AG10803 (cell line): ENCODE data around the gene ST6GALNAC6.

Experiments used
- DNase-seq: peaks from one replicate; pipeline ENCODE4 v3.0.0; 2010; ENCODE audit warnings: low read depth
- H3K4me3 ChIP-seq: 2 replicates; pipeline ENCODE4 v1.5.1; 2011; ENCODE audit warnings: mild to moderate bottlenecking, low read length, control low read depth
- TF ChIP-seq, protein P1 (sequence below): conservative IDR thresholded peaks from 2 replicates; pipeline ENCODE4 v1.5.1; 2011; ENCODE audit warnings: mild to moderate bottlenecking, low read length, control low read depth, inconsistent platforms

The ST6GALNAC6 gene

DNA sequence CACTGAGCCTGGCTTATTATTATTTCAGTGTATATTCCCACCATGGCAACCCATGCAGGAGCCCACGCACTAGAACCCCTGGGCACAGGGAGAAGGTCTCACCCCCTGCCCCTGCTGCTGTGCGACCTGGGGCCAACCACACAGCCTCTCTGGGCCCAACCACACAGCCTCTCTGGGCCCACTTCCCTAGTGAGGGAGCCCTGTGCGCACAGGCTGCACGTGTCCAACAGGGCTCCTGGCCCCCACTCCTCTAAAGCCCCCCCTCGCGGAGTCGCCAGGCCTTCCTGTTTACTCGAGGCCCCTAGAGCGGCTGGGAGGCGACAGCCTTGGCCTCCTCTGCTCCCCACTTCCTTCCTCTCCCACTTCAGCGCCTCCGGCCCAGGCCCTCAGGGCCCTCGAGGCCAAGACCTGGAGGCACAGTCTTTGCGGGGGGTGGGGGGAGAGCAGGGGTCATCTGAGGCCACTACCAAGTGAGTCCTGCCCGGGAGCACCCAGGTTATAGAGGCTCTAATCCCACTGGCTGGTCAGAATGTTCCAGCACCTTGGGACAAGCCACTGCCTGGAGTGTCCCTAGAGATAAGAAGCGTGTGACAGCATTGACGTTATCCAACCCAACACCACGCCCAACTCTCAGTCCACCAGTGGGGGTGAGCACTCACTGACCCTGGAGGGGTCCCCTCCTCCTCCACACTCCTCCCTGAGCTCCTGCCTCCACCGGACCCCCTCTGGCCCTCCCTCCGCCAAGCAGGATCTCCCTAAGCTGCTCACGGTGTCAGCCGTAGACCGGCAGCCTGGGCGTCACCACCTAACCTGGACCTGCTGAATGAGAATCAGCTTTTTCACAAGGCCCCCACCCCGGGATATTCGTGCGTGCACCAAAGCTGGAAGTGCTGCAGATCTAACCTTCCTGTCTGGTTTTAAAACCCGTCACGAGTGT is 37.1 kb downstream of the ST6GALNAC6 start:
- TF ChIP-seq, protein P1, sequence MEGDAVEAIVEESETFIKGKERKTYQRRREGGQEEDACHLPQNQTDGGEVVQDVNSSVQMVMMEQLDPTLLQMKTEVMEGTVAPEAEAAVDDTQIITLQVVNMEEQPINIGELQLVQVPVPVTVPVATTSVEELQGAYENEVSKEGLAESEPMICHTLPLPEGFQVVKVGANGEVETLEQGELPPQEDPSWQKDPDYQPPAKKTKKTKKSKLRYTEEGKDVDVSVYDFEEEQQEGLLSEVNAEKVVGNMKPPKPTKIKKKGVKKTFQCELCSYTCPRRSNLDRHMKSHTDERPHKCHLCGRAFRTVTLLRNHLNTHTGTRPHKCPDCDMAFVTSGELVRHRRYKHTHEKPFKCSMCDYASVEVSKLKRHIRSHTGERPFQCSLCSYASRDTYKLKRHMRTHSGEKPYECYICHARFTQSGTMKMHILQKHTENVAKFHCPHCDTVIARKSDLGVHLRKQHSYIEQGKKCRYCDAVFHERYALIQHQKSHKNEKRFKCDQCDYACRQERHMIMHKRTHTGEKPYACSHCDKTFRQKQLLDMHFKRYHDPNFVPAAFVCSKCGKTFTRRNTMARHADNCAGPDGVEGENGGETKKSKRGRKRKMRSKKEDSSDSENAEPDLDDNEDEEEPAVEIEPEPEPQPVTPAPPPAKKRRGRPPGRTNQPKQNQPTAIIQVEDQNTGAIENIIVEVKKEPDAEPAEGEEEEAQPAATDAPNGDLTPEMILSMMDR: no peak
- no peak for DNase-seq
- H3K4me3 ChIP-seq: no peak overlapping the region

DNA sequence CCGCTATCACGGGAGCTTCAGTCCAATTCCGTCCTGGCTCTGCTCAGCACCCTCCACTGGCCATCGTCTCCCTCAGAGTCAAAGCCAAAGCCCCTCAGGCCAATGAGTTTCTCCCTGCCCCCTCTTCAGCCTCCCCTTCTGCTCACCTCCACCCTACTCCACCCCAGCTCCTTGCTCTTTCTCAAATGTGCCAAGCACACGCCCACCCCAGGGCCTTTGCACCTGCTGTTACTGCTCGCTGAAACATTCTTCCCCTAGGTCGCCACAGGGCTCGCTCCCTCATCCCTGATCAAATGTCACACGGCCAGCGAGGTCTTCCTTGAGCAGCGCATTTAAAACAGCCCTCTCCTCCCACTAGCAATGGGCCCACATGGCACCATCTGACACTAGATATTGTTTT is 38.6 kb downstream of the ST6GALNAC6 start:
- no peak for DNase-seq
- TF ChIP-seq, protein P1: no peak

DNA sequence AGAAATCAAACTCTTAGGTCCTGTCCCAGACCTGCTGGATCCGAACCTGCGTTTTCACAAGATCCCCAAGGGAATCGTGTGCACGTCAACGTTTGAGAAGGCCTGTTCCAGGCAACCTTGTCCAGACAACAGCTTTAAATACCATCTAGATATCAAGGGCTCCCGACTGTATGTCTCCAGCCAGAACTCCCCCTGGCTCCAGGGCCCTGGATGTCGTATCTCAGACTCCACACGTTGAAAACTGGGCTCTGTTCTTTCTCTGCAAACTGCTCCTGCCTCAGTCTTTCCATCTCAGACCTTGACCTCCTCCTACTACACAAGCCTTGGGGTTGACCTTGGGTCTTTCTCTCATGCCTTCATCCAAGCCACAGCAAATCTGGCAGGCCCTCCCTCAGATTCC is 39.1 kb downstream of the ST6GALNAC6 start:
- TF ChIP-seq, protein P1: no peak
- no peak for DNase-seq
- no peak overlapping the region for H3K4me3 ChIP-seq

More for the DNA sequence above, 38.6 kb downstream of the ST6GALNAC6 start:
- no peak overlapping the region for H3K4me3 ChIP-seq

DNA sequence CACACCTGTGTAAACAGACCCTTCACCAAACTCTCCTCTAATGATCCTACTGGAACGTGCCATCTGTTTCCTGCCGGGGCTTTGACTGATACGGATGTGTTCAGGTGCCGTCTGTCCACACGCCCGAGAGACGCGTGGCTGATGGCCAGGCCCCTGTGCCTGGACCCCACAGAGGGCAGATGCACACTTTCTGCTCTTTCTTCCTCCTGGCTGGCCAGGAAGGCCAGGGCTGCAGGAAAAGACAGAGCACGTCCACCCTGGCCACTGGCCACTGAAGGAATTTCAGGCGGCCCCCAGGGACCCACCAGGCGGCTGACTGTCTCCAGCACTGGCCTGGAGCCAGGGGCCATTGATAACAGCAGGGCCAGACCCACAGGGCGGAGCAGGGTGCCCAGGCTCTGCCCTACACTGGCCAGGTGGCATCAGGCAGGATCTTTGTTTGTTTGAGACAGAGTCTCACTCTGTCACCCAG is 41.3 kb downstream of the ST6GALNAC6 start:
- H3K4me3 ChIP-seq: no peak overlapping the region
- peak; percentile 22 for DNase-seq
- TF ChIP-seq, protein P1: no peak

DNA sequence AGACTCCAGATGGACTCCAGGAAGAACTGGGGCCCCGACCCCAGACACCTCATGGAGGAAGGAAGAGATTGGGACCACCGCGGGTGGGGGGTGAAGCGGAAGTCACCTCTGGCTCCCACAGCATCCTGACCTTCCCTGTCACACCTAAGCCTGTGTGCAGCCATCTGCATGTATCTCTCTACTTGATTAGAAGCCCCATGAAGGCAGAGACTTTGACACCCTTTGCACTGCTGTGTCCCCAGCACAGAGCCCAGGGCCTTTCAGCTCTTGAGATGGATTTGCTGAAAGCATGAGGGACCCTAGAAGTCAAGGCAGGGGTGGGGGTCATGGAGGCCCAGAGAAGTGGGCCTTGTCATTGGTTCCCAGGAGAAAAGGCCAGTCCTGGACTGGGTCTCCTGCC is 42.1 kb downstream of the ST6GALNAC6 start:
- no peak for DNase-seq
- TF ChIP-seq, protein P1: no peak
- no peak overlapping the region for H3K4me3 ChIP-seq

DNA sequence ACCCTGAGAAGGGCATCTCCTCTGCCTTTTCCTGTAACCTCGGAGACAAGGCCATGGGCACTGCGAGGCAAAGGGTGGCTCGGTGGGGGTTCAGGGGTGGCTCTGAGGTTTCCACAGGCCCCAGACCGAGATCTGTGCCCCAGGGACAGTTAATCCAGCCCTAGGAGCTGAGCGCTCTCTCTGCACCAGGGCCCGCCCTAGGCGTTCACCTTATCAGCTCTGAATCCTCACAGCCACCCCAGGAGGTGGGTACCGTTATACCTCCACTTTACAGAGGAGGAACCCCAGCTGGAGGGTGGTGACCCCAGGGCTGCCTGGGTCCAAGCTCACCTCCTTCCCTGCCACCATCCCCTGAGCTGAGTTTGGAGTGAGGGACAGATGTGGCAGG is 42.7 kb downstream of the ST6GALNAC6 start:
- DNase-seq: no peak
- H3K4me3 ChIP-seq: no peak overlapping the region
- TF ChIP-seq, protein P1: no peak

DNA sequence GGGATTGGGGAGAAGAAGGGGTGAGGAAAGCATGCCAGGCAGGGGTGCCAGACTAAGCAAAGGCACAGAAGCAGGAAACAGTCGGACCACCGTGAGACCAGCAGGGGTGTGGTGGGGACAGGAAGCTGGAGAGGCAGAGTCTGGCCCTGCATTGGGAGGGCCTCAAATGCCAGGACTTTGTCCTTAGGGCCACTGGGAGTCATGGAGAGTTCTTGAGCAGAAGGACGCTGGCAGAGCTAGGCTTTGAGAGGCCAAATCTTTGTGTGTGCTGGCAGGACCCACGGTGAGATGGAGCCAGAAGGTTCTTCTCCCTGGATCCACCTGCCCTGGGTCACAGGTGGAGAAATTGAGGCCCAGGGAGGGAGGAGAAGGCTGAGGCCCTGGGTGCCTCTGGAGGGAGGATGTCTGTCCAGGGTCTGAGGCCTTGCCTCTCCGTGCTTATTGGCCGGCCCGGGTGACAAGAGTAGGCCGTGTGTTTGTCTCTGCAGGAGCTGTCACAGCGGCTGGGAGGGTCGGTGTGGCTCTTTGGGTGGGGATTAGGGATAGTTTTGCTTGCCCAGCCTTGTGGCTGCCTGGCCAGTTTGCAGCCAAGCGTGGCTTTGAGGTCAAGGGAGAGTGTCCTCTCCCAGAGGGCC is 43.2 kb downstream of the ST6GALNAC6 start:
- H3K4me3 ChIP-seq: no peak overlapping the region
- TF ChIP-seq, protein P1: no peak

More for the DNA sequence above, 43.2 kb downstream of the ST6GALNAC6 start:
- DNase-seq: no peak
